Astrocyte (in vitro differentiated cells and primary cell): ENCODE results near the gene DRGX. TPM values are rescaled to one million over a fixed set of nuclear protein-coding genes. Genes with fewer than 3 reads are reported as not detected.

Source experiments
- DNase-seq: peaks from one replicate; pipeline ENCODE4 v3.0.0-alpha.2; 2010; ENCODE audit warnings: low read depth
- FAIRE-seq: peaks from 2 replicates; lab custom pipeline; 2011; peaks lifted over from hg19 to GRCh38; lab: Jason Lieb, UNC
- H2AFZ ChIP-seq: 2 replicates; pipeline ENCODE4 v1.6.0; 2012; ENCODE audit warnings: low read depth, low read length, inconsistent platforms
- H3K27ac ChIP-seq: 2 replicates; pipeline ENCODE4 v1.5.1; 2011; ENCODE audit warnings: low read depth, low read length, inconsistent platforms
- H3K27me3 ChIP-seq: 2 replicates; pipeline ENCODE4 v1.6.0; 2011; ENCODE audit warnings: low read length, inconsistent platforms; ENCODE audit not compliant: insufficient read depth
- H3K36me3 ChIP-seq: 2 replicates; pipeline ENCODE4 v1.5.1; 2011; ENCODE audit warnings: low read length, inconsistent platforms; ENCODE audit not compliant: insufficient read depth
- H3K4me1 ChIP-seq: 2 replicates; pipeline ENCODE4 v1.5.1; 2011; ENCODE audit warnings: low read length, inconsistent platforms; ENCODE audit not compliant: insufficient read depth
- H3K4me2 ChIP-seq: 2 replicates; pipeline ENCODE4 v1.6.0; 2012; ENCODE audit warnings: low read length, inconsistent platforms
- H3K4me3 ChIP-seq: 2 replicates; pipeline ENCODE4 v1.5.1; 2011; ENCODE audit warnings: low read depth, mild to moderate bottlenecking, low read length, inconsistent platforms; ENCODE audit not compliant: insufficient read depth
- H3K79me2 ChIP-seq: 2 replicates; pipeline ENCODE4 v1.6.0; 2012; ENCODE audit warnings: mild to moderate bottlenecking, low read length, inconsistent platforms; ENCODE audit not compliant: insufficient read depth
- H3K9ac ChIP-seq: 2 replicates; pipeline ENCODE4 v1.6.0; 2012; ENCODE audit warnings: mild to moderate bottlenecking, low read length, inconsistent platforms
- H3K9me3 ChIP-seq: 2 replicates; pipeline ENCODE4 v1.5.1; 2012; ENCODE audit warnings: low read depth, mild to moderate bottlenecking, low read length, inconsistent platforms; ENCODE audit not compliant: insufficient read depth
- H4K20me1 ChIP-seq: 2 replicates; pipeline ENCODE4 v1.6.0; 2012; ENCODE audit warnings: low read length, inconsistent platforms; ENCODE audit not compliant: insufficient read depth
- H3K27ac Mint-ChIP-seq: one replicate; pipeline ENCODE4 v1.8.0; 2021; ENCODE audit warnings: mild to moderate bottlenecking, mixed read lengths; ENCODE audit not compliant: unreplicated experiment
- H3K27me3 Mint-ChIP-seq: one replicate; pipeline ENCODE4 v1.8.0; 2021; ENCODE audit warnings: low read depth, mixed read lengths; ENCODE audit not compliant: unreplicated experiment
- H3K36me3 Mint-ChIP-seq: one replicate; pipeline ENCODE4 v1.8.0; 2021; ENCODE audit warnings: low read depth, mixed read lengths; ENCODE audit not compliant: unreplicated experiment
- H3K4me1 Mint-ChIP-seq: one replicate; pipeline ENCODE4 v1.8.0; 2021; ENCODE audit warnings: low read depth, mixed read lengths; ENCODE audit not compliant: unreplicated experiment
- H3K4me3 Mint-ChIP-seq: one replicate; pipeline ENCODE4 v1.8.0; 2021; ENCODE audit warnings: mild to moderate bottlenecking, moderate library complexity, mixed read lengths; ENCODE audit not compliant: unreplicated experiment
- H3K9me3 Mint-ChIP-seq: one replicate; pipeline ENCODE4 v1.8.0; 2021; ENCODE audit warnings: mild to moderate bottlenecking, mixed read lengths; ENCODE audit not compliant: unreplicated experiment
- EZH2 ChIP-seq: IDR thresholded peaks from 2 replicates; pipeline ENCODE4 v1.6.1; 2012; ENCODE audit warnings: mild to moderate bottlenecking, low read length, inconsistent platforms; ENCODE audit not compliant: insufficient read depth
- total RNA-seq: library from RNA; stranded (reverse); gene quantifications from 2 replicates; pipeline ENCODE4 v1.2.1, GENCODE V29; 2021
- TF ChIP-seq, protein P1 (sequence below): IDR thresholded peaks from 2 replicates; pipeline ENCODE4 v1.5.1; 2011; ENCODE audit warnings: low read depth, mild to moderate bottlenecking, inconsistent platforms, low read length, moderate library complexity; ENCODE audit not compliant: insufficient read depth

DRGX gene
- total RNA-seq, 1 donor from 2014 or later, result not detected

DNA sequence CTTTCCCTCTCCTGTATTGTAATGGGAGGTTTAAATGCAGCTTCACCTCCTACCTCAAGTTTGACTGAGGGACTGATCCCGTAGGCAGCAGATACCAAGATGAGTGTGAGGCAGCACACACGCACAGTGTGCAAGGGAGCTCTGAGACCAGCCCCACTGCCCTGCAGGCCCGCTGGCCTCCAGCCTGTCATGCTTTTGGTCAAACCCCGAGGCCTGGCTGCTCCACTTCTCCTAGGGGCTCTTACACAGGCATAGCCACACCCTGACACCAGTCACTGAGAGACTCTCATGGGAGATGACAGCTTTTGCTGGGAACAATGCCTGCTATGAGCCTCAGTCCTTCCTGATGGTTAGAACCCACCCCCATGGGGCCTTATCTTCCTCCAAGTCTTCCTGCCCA is 27.6 kb downstream of the DRGX start:
- Histone ChIP-seq H3K27me3 (no peaks in the 10 kb centered on the region), H3K27ac (no peak overlapping the region), H3K4me1 (peaks cover 8% of the 10 kb centered on the region), H3K9me3 (no peaks in the 10 kb centered on the region), H3K79me2 (no peaks in the 10 kb centered on the region), H3K9ac (no peak overlapping the region), H3K36me3 (no peaks in the 10 kb centered on the region), H2AFZ (no peak overlapping the region), H3K4me2 (no peak overlapping the region), H3K4me3 (no peak overlapping the region), H4K20me1 (no peaks in the 10 kb centered on the region)
- peaks cover 8% of the 10 kb centered on the region for H3K4me1 Mint-ChIP-seq
- no peak overlapping the region for H3K27ac Mint-ChIP-seq
- H3K36me3 Mint-ChIP-seq, result no peaks in the 10 kb centered on the region
- H3K4me3 Mint-ChIP-seq, result no peak overlapping the region
- no peaks in the 10 kb centered on the region for H3K9me3 Mint-ChIP-seq
- TF ChIP-seq, protein P1, sequence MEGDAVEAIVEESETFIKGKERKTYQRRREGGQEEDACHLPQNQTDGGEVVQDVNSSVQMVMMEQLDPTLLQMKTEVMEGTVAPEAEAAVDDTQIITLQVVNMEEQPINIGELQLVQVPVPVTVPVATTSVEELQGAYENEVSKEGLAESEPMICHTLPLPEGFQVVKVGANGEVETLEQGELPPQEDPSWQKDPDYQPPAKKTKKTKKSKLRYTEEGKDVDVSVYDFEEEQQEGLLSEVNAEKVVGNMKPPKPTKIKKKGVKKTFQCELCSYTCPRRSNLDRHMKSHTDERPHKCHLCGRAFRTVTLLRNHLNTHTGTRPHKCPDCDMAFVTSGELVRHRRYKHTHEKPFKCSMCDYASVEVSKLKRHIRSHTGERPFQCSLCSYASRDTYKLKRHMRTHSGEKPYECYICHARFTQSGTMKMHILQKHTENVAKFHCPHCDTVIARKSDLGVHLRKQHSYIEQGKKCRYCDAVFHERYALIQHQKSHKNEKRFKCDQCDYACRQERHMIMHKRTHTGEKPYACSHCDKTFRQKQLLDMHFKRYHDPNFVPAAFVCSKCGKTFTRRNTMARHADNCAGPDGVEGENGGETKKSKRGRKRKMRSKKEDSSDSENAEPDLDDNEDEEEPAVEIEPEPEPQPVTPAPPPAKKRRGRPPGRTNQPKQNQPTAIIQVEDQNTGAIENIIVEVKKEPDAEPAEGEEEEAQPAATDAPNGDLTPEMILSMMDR, result no peak
- no peak for TF ChIP-seq EZH2
- peaks cover 25% of the 10 kb centered on the region for H3K27me3 Mint-ChIP-seq
- DNase-seq (no peak), FAIRE-seq (no peak)

DNA sequence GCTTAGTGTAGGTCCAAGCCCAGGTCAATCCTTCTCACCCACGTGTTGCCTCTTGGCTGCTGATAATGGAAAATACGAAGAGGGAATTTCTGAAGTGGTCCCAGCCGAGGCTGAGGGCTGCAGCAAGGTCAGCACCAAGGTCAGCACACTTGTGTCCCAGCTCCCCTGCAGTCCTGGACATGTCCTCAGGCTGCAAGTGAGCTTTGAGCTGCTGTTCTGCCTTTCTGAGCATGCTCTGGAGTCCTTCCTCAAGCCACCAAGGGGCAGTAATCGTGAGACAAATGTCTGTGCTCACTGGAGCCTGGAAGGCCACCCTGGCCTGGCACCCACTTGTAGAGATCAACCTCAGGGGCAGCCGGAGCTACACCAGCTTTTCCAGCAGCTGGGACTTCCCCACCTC is 28.3 kb downstream of the DRGX start:
- H3K4me3 ChIP-seq, result no peak overlapping the region
- no peaks in the 10 kb centered on the region for H3K27me3 ChIP-seq
- no peaks in the 10 kb centered on the region for H3K36me3 Mint-ChIP-seq
- no peaks in the 10 kb centered on the region for H3K79me2 ChIP-seq
- H3K4me2 ChIP-seq, result no peak overlapping the region
- peaks cover 8% of the 10 kb centered on the region for H3K4me1 Mint-ChIP-seq
- no peaks in the 10 kb centered on the region for H3K36me3 ChIP-seq
- H3K9me3 Mint-ChIP-seq, result no peaks in the 10 kb centered on the region
- peaks cover 8% of the 10 kb centered on the region for H3K4me1 ChIP-seq
- H3K9me3 ChIP-seq, result no peaks in the 10 kb centered on the region
- TF ChIP-seq, protein P1, result no peak
- TF ChIP-seq EZH2, result no peak
- no peak overlapping the region for H3K9ac ChIP-seq
- no peaks in the 10 kb centered on the region for H4K20me1 ChIP-seq
- DNase-seq (no peak), FAIRE-seq (no peak)
- no peak overlapping the region for H2AFZ ChIP-seq
- H3K27me3 Mint-ChIP-seq, result peaks cover 25% of the 10 kb centered on the region
- no peak overlapping the region for H3K27ac ChIP-seq
- H3K4me3 Mint-ChIP-seq, result no peak overlapping the region
- no peak overlapping the region for H3K27ac Mint-ChIP-seq

DNA sequence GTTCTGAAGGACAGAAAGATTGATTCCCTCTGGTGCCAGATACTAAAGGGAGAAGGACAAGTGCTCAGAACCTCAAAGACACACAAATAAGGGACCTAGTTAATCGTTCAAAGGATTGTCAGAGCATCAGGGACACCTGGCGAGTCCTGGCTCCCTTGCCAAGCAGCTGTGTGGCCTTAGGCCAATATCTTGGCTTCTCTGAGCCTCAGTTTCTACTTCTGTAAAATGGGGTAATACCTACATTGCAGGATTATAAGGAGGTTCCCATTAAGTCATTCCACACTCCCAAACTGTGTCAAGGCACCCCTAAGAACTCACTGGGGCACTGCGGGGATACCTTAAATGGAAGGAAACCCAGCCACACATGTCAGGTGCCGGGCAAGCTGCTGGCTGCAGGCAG is 29.4 kb downstream of the DRGX start:
- H3K4me3 Mint-ChIP-seq, result no peak overlapping the region
- Histone ChIP-seq H3K9me3 (no peaks in the 10 kb centered on the region), H3K36me3 (no peaks in the 10 kb centered on the region), H4K20me1 (no peaks in the 10 kb centered on the region), H3K27me3 (no peaks in the 10 kb centered on the region), H3K4me2 (no peak overlapping the region), H3K4me3 (no peak overlapping the region), H3K4me1 (peaks cover 8% of the 10 kb centered on the region), H3K27ac (no peak overlapping the region), H3K9ac (no peak overlapping the region), H3K79me2 (no peaks in the 10 kb centered on the region), H2AFZ (no peak overlapping the region)
- H3K27ac Mint-ChIP-seq, result no peak overlapping the region
- TF ChIP-seq EZH2, result no peak
- TF ChIP-seq, protein P1, result no peak
- DNase-seq (no peak), FAIRE-seq (no peak)
- no peaks in the 10 kb centered on the region for H3K9me3 Mint-ChIP-seq
- H3K27me3 Mint-ChIP-seq, result peaks cover 24% of the 10 kb centered on the region
- peaks cover 8% of the 10 kb centered on the region for H3K4me1 Mint-ChIP-seq
- no peaks in the 10 kb centered on the region for H3K36me3 Mint-ChIP-seq
